Cerebellar cortex (tissue), 1 donor: ENCODE measurements around the gene UPF1.

Experiments used
- DNase-seq: peaks from one replicate; pipeline ENCODE4 v3.0.0-alpha.2; 2015; ENCODE audit warnings: low spot score

Gene UPF1

DNA sequence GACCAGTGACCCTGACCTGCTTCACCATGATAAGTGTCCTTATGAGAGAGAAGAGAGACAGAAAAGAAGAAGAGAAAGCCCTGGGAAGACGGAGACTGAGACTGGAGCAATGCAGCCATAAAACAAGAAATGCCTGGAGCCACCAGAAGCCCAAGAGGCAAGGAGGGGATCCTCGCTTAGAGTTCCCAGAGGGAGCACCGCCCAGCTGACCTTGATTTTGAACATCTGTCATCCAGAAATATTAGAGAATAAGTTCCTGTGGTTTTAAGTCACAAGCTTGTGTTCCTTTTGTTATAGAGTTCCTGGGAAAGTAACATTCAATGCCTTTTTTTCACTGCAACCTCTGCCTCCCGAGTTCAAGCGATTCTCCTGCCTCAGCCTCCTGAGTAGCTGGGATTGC lies 44.0 kb downstream of the UPF1 start:
- DNase-seq = no peak

DNA sequence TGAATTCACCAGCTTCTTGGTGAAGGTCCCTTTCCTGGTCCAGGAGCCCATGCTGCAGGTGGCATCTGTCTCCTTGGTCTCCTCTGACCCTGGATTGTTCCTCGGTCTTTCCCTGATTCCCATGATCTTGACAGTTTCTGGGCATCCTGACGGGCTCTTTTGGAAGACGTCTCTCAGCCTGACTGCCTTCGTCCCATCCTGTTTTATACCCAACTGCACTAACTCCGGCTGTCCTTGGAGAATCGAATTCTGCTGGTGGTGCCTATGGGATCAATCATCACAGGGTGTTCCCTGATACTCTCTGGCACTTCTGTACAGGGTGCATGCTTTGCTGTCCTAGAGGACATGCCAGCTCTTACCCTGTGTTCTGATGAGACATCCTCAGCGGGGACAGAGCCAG lies 45.1 kb downstream of the UPF1 start:
- DNase-seq = no peak

DNA sequence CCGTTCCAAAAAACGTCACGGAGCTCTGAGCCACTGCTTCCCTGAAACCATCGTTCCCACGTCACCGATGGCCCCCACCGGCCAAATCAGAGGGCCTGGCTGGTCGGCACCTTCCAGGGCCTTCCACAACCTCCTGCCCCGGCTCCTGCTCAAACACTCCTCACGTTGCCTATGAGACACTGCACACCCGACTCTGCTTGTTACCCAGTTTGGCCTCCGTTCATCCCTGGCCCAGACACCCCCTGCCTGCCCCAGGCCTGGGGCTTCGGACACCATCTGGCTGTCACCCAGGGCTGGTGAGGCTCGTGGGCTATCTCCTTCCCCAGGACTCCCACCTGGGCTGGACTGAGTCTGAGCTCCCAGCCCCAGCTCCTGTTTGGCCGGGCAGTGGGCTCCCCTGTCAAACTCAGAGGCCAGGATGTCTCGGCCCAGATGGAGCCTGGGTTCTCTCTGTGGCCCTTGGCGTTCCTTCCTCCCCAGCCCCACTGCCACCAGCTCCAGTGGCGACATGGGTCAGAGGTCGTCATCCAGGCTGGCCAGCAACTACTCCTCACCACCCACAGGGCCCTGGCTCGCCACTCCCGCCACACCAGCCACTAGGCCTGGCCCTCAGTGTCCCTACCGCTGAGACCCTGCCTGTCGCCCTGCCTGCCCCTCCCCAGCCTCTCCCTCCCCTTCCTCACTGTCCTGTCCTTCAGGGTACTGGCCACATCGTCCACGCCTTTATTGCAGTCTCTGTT lies 46.5 kb downstream of the UPF1 start:
- DNase-seq = no peak

DNA sequence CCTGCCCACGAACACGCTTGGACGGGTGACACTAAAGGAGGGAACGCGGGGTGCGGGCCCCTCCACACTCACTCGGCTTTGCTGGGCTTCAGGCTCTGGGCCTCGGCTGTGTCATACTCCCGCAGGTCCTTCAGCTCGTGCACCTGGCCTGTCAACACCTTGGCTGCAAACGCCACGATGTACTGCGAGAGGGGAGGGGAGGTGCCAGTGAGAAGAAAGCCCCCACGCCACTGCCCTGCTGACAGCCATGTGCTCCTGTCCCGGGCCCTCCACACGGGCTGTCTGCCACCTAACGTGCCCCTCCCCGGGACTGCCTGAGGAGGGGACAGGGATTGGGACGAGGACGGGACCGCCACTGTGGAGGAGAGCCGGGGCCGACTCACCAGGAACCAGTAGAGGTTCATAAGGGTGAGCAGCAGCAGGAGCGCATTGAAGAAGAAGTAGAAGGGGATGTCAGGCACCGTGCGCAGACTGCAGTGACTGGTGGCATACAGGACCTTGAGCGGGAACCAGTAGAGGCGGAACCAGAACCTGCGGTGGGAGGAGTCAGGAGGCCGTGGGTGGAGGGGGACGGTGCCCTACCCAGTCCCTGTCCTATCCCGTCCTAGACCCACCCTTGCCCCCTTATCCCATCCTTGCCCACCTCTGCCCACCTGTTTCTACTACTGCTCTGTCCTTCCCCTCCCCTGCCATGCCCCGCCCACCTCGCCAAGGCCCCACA lies 47.3 kb downstream of the UPF1 start:
- no peak for DNase-seq

DNA sequence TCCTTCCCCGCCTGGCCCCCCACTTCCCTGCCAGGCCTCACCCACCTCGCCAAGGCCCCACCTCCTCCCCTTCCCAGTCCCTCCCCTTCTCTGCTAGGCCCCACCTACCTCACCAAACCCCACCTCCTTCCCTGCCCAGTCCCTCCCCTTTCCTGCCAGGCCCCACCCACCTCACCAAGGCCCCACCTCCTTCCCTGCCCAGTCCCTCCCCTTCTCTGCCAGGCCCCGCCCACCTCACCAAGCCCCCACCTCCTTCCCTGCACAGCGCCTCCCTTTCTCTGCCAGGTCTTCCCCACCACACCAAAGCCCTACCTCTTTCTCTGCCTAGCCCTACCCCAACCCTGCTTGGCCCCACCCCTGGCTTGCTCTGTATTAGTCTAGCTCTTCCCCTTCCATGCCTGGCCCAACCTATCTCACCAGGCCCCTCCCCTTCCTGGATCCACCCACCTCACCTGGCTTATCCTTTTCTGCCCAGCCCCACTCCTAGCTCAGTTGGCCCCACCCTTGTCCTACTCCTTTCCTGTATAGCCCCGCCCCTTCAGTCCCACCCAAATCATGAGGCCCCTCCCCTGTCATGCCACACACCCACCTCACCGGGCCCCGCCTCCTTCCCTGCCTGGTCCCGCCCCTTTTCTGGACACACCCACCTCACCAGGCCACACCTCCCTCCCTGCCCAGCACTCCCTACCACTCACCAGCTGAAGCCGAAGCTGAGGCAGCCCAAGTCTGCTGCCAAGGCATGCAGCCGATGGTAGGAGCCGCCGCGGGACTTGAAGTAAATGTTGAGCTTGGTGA lies 48.0 kb downstream of the UPF1 start:
- DNase-seq = no peak

DNA sequence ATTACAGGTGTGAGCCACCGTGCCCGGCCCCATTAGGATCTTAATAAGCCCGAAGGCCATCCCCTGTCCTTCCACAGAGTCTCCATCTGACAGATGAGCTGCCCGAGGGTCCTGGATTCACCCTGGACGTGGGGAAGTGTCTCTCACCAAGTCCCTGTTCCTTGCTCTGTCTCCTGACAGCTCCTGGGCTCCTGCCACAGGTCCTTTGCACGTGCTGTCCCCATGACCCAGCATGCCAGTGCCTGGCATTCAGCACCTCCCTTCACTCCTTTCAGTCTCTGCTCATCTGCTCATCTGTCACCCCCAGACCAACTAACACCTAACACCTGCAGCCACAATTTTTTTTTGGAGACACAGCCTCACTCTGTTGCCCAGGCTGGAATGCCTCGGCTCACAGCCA lies 49.7 kb downstream of the UPF1 start:
- DNase-seq = no peak

DNA sequence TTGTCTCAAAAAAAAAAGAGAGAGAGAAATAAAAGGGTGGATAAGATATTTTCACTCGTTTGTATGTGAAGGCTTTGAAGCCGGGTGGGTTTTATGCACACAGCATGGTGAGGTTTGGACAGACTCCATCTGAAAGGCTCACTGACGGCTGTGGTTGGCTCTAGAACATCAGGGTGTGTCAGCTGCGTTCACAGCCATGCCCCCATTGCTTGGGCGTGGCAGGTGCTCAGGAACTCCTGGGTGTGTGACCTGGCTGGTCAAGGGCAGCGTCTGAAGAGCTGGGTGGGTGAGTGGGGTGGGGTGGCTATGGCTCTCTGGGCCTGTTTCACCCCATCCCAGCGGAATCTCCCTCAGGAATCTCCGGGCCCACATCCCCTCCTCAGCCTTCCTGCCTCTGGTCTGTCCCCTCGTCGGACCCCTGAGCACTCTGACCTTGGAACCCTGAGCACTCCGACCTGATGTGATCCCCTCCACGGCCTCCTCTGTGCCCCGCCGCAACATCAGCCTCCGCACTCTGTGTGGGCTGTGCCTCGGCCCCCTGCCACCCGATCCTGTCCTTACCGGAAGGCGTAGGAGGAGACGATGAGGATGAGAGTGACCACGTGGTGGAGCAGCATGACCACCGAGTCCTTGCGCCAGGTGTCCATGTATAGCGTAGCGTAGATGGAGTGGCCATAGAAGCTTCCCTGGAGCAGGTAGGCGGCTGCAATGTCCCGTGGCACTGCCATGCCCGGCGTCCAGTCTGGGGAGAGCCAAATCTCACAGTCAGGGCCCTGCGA lies 52.0 kb downstream of the UPF1 start:
- DNase-seq = no peak

DNA sequence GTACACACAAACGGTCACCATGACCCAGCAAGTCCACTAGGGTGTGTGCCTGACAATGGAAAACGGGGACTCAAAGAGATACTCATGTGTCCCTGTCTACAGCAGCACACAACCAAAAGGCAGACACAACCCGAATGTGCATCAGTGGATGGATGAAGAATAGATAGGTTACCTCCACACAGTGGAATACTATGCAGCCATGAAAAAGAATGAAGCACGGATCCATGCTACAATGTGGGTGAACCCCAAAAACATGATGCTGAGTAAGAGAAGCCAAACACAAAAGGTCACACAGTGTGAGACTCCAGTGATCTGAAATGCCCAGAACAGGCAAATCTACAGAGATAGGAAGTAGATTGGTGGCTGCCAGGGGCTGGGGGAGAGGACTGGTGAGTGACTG lies 55.2 kb downstream of the UPF1 start:
- DNase-seq = no peak

DNA sequence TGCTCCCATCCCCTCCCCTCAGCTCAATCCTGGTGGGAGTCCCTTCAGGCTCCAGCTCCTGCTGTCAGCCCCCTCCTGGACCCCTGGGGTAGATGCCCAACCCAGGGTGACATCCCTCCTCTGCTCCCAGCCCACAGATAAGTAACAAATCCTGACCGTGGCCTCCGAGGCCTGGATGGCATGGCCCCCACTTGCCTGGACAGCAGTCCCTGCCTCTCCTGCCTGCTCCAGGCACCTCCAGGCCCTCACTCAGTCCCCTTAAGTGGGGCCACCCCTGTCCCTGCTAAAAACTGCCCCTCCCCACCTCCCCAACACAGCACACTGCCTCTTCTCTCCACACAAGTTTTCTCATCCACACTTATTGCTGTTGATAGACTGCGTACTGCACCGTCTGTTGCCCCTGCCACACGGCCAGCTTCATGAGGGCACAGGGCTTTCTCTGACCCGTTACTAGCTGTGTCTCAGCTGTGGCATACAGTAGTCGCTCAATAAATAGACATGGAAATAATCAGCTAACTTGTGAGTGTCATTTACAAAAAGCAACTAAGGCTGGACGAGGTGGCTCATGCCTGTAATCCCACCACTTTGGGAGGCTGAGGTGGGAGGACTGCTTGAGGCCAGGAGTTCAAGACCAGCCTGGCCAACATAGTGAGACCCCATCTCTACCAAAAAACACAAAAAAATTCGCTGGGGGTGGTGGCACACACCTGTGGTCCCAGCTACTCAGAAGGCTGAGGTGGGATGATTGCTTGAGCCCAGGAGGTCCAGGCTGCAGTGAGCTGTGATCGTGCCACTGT lies 58.4 kb downstream of the UPF1 start:
- DNase-seq = no peak

DNA sequence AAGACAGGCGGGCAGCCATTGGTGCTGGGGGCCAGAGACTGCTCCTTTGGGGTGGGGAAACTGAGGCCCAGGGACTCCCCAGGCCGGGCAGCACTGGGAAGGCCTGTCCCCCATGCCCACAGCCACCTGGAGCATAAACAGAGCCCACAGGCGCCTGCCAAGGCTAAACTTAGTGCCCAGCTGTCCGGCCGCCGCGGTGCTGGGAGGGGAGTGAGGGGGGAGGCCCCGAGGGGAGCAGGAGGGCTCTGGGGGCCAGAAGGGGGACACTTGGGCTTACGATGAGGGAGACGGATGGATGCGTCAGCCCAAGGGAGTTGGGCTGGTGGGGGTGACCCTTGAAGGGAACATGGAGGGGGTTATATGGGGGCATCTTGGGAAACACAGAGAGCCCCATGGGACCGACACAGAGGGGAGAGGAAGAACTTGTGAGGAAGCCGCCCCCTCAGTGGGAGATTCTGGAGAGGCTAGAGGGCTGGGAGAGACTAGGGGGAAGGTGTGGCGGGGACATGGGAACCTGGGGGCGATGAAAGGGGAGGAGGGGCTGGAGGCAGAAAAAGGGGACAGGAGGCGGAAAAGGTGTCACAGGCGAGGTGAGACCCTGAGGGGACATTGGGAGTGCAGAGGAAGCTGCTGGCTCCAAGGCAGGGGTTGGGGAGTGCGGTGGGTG lies 62.0 kb downstream of the UPF1 start:
- no peak for DNase-seq

DNA sequence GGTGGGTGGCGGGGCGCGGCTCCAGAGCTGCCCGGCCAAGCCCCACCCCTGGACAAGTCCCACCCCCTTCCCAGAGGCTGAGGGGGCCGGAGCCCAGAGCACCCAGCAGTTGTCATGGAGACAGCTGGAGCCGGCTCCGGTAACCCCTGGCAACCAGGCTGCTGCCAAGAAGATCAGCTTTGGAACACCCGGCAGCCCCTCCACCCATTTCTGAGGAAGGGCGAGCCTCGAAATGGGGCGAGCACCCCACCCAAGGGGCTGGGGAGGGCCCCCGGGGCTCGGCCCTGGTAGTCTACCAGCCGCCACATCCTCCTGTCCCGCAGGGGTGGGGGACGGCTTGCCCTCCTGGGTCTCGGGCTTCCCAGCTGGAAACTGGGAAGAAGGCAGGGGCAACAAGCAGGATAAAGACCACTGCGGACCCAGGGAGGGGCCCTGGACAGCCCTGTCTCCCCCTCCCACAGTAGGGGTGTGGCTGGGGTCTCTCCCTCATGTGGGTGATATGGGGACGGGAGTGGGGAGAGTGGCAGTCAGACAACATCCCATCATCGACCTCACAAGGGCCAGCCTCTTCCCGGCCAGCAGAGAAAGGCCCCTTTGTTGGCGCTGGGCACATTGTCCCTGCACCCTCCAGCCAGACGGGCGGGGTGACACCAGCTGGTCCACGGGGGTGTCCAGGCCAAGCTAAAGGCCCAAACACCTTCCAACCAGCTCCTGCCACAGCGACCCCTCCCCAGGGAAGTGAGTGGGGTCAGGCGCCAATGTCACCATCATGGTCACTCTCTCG lies 62.7 kb downstream of the UPF1 start:
- peak; percentile 48 for DNase-seq

DNA sequence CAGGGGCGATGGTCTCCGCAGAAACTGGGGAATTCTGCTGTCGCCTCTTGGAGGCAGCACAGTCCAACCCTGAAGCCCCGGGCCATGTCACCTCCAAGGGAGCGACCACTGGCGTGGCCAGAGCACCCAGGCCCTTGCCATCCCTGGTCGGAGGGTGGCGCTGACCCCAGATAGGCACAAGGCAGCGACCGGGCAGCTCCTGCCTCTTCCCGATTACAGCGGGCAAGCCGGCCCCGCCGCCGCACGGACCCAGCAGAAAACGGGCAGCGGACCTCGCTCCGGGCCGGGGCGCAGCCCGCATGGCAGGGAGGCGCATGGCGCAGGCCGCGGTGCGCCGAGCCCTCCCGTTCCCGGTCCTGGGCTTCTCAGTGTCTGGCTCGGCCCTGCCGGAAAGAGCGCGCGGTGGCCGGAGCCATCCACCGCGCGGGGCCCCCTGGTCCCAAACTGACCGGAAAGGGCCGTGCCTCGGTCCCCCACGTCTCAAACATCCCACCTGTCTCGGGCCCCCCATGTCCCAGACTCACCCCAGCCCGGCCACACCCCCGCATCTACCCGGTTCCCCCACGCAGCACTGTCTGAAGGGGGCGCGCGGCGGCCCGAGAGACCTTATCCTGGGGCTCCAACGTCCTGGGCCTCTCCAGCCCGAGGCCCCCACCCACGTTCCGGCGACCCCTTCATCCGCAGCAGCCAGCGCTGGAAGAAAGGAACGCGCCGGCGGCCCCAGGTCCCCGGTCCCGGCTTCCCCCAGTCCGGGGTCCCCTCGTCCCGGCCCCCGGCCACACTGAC lies 63.5 kb downstream of the UPF1 start:
- peak; percentile 75 for DNase-seq

DNA sequence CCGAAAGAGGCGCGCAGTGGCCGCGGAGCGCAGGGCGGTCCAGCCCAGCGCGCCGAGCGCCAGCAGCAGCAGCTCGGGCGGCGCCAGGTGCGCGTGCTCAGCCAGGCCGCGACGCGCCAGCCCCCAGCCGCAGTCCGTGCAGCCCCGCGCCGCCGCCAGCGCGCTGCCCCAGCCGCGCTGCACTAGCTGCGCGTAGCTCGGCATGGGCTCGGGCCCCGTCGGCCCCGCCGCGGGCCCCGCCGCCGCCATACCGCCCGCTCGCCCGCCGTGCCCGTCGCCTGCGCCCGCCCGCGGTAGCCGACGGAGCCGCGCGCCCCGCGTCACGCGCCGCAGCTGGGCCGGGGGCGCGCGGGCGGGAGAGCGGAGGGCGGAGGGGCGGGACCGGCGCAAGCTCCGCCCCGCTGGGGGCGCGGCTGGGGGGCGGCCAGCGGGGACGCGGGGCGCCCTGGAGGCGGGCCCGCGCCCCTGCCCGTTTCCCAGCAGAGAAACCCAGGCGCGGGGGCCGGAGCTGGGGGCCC lies 64.1 kb downstream of the UPF1 start, which contains the start of gene CERS1:
TSS of gene CERS1 (minus strand) at position 335 of the 518 bp plus-strand sequence. CDS start at position 249, 86 bp downstream.
- no peak for DNase-seq

DNA sequence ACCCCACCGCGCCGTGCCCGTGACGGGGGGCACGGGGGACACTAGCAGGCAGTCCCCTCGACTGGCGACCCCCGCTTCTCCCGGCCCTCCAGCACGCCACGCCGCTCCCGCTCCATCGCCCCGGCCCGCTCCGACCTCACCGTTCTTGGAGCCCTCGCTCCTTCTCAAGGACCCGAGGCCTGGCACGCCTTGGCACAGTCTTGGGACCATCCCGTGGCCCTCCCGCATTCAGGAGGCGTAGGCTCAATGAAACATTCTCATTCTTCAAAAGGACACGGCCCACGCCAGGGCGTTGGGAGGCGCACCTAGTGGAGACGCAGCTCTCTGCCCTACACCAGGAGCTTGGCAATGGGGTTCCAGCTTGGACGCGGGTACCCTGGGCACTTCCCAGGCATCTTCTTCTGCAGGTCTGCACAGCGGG lies 64.7 kb downstream of the UPF1 start:
- DNase-seq = peak; percentile 42

DNA sequence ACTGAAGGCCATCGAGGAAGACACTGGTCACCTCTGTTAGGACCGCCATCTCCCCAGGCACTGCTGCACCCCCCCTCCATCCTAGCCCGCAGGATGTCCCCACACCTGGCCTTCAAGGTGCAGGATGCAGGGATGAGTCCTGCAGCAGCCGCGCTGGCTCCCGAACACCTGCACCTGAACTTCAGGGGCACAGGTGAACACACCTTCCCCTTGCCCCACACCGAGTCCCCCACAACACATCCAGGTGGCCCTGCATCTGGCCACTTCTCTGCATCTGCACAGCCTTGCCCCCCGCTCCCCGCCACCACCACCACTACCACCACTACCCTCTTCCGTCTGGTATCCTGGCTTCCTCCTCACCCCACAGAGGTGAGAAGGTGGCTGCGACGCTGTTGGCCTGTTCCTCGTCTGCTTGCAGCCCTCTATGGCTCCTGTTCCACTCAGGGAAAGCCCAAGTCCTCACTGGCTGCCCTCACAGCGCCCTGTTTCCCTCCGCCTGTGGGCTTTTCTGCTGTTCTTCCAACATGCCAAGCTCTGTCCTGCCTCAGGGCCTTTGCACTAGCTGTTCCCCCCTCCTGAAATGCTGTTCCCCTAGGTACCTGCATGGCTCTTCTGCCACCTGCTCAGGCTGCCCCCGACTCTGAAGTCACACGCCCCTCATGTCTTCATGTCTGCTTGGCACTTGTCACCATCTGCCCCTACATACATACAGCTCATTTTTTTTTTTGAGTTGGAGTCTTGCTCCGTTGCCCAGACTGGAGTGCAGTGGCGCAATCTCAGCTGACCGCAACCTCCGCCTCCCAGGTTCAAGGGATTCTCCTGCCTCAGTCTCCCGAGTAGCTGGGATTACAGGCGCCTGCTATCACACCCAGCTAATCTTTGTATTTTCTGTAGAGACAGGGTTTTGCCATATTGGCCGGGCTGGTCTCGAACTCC lies 65.6 kb downstream of the UPF1 start:
- no peak for DNase-seq

DNA sequence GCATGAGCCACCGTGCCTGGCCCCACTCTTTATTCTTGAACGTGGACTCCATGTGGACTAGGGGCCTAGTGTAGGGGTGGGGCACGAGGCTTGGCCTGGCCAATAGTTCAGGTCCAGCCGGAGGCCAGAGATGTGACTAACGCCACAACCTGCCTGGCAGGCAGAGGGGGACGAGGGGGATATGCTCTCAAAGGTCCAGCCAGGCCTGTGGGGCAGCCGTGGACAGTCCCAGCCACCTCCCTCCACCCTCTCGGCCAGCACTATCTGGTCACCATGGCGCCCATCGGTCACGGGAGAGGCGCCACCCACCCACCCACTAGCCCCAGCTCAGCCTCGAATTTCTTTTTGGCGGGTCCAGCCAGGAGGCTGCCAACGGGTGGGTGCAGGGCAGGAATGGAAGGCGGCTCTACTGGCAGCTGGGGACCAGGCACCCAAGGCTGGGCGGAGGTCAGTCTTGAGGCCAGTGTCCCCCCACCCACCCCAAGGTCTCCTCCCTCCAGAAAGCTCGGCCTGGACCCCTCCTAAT lies 66.4 kb downstream of the UPF1 start:
- DNase-seq = no peak
